ENCODE results near the gene SPINK8. TPM values are rescaled to one million over a fixed set of nuclear protein-coding genes. Genes with fewer than 3 reads are reported as not detected.

The SPINK8 gene
- total and polyA plus RNA-seq, 8 donors = not detected

- H3K9me3 ChIP-seq = no peaks in the 10 kb centered on the region
- no peak overlapping the region for H3K4me3 ChIP-seq
- DNase-seq (no peak), FAIRE-seq (no peak), ATAC-seq (no peak)
- intact Hi-C loops (cut with DNase I) = no loop called here
- no peaks in the 10 kb centered on the region for H3K36me3 ChIP-seq
- H3K27me3 ChIP-seq = no peaks in the 10 kb centered on the region
- H3K27ac ChIP-seq = no peak overlapping the region
- 64 to 73% methylated on average over 2 of the region's 2 CpGs for WGBS, 2 donors
- no peaks in the 10 kb centered on the region for H3K4me1 ChIP-seq
- TF ChIP-seq CTCF (IDR thresholded peaks at IDR 0.05) = no peak
Measured at GRCh38 chr3:48320996-48321395, 12.5 kb downstream of the SPINK8 start.

GRCh38 chr3:48318713-48319468 is 14.6 kb downstream of the SPINK8 start:
- DNase-seq (no peak), FAIRE-seq (no peak), ATAC-seq (no peak)
- H3K27ac ChIP-seq = no peak overlapping the region
- H3K9me3 ChIP-seq = no peaks in the 10 kb centered on the region
- H3K4me1 ChIP-seq = no peaks in the 10 kb centered on the region
- 54 to 73% methylated on average over 2 of the region's 2 CpGs for WGBS, 2 donors
- H3K4me3 ChIP-seq = no peak overlapping the region
- no peaks in the 10 kb centered on the region for H3K36me3 ChIP-seq
- TF ChIP-seq CTCF (IDR thresholded peaks at IDR 0.05) = no peak
- H3K27me3 ChIP-seq = no peaks in the 10 kb centered on the region
- intact Hi-C loops (cut with DNase I) = no loop called here

- no peaks in the 10 kb centered on the region for H3K27me3 ChIP-seq
- DNase-seq (no peak), ATAC-seq (no peak), FAIRE-seq (no peak)
- H3K9me3 ChIP-seq = no peaks in the 10 kb centered on the region
- no peaks in the 10 kb centered on the region for H3K4me1 ChIP-seq
- intact Hi-C loops (cut with DNase I) = no loop called here
- H3K36me3 ChIP-seq = no peaks in the 10 kb centered on the region
- no peak overlapping the region for H3K27ac ChIP-seq
- TF ChIP-seq CTCF (IDR thresholded peaks at IDR 0.05) = no peak
- no peak overlapping the region for H3K4me3 ChIP-seq
Measured at GRCh38 chr3:48314542-48314941, 18.9 kb downstream of the SPINK8 start.

- FAIRE-seq (no peak), DNase-seq (no peak), ATAC-seq (no peak)
- Histone ChIP-seq H3K36me3 (no peaks in the 10 kb centered on the region), H3K4me3 (no peak overlapping the region), H3K27me3 (no peaks in the 10 kb centered on the region), H3K9me3 (no peaks in the 10 kb centered on the region), H3K27ac (no peak overlapping the region), H3K4me1 (peaks cover 0 to 2% (median 0%) of the 10 kb centered on the region in 3 donors)
- WGBS, 2 donors = 61 to 62% methylated on average over 4 of the region's 4 CpGs
- no peak for TF ChIP-seq CTCF (IDR thresholded peaks at IDR 0.05)
- intact Hi-C loops (cut with DNase I) = no loop called here
Measured at GRCh38 chr3:48306860-48307530, 26.5 kb downstream of the SPINK8 start.

GRCh38 chr3:48306290-48306689 is 27.2 kb downstream of the SPINK8 start:
- DNase-seq = no peak
- intact Hi-C loops (cut with DNase I) = no loop called here
- ATAC-seq = no peak
- Histone ChIP-seq H3K4me3 (no peak overlapping the region), H3K9me3 (no peaks in the 10 kb centered on the region), H3K27me3 (no peaks in the 10 kb centered on the region), H3K36me3 (no peaks in the 10 kb centered on the region), H3K27ac (no peak overlapping the region), H3K4me1 (peaks cover 0 to 3% (median 0%) of the 10 kb centered on the region in 3 donors)
- no peak for FAIRE-seq
- WGBS, 2 donors = 66 to 68% methylated on average over 2 of the region's 2 CpGs
- TF ChIP-seq CTCF (IDR thresholded peaks at IDR 0.05) = no peak
